ENCODE results near the gene FRMD4A.

Gene FRMD4A

DNA sequence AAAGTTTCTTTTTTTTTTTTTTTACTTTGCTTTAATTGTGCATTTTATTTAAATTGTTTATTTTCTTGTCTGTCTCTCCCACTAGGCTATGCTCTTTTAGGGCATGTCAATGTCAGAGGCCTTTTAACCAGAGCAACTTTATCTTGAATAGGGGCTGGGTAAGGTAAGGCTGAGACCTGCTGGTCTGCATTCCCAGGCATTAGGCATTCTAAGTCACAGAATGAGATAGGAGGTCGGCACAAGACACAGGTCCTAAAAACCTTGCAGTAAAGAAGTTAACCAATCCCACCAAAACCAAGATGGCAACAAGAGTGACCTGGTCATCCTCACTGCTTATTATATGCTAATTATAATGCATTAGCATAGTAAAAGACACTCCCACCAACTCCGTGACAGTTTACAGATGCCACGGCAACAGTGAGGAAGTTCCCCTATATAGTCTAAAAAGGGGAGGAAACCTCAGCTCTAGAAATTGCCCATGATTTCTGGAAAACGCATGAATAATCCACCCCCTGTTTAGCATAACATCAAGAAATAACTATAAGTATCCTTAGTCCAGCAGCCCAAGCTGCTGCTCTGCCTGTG lies 47.0 kb upstream of the FRMD4A start:
- Histone ChIP-seq H3K9me3 (ENCODE audit: insufficient read depth, low read length) (no peaks in the 10 kb centered on the region), H3K4me3 (ENCODE audit: insufficient read depth, low read length, poor library complexity, severe bottlenecking) (no peak overlapping the region), H3K9ac (ENCODE audit: low read length) (no peak overlapping the region), H3K27me3 (ENCODE audit: low read length) (no peaks in the 10 kb centered on the region; the same call in 1 of the 2 replicates), H4K20me1 (ENCODE audit: low read depth, low read length) (no peaks in the 10 kb centered on the region), H3K27ac (ENCODE audit: low read depth, low read length) (no peak overlapping the region), H3F3A (ENCODE audit: insufficient read depth) (no peaks in the 10 kb centered on the region), H3K36me3 (ENCODE audit: low read length) (no peaks in the 10 kb centered on the region), H3K79me2 (ENCODE audit: insufficient read depth, low read length) (no peaks in the 10 kb centered on the region), H3K4me2 (ENCODE audit: low read depth, low read length, poor library complexity, severe bottlenecking) (no peak overlapping the region), H3K9me2 (replicated peaks; ENCODE audit: insufficient read depth, low read length) (no peaks in the 10 kb centered on the region), H2AFZ (ENCODE audit: low read depth, low read length, severe bottlenecking) (no peak overlapping the region)
- TF ChIP-seq, protein P1, sequence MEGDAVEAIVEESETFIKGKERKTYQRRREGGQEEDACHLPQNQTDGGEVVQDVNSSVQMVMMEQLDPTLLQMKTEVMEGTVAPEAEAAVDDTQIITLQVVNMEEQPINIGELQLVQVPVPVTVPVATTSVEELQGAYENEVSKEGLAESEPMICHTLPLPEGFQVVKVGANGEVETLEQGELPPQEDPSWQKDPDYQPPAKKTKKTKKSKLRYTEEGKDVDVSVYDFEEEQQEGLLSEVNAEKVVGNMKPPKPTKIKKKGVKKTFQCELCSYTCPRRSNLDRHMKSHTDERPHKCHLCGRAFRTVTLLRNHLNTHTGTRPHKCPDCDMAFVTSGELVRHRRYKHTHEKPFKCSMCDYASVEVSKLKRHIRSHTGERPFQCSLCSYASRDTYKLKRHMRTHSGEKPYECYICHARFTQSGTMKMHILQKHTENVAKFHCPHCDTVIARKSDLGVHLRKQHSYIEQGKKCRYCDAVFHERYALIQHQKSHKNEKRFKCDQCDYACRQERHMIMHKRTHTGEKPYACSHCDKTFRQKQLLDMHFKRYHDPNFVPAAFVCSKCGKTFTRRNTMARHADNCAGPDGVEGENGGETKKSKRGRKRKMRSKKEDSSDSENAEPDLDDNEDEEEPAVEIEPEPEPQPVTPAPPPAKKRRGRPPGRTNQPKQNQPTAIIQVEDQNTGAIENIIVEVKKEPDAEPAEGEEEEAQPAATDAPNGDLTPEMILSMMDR (IDR thresholded peaks at IDR 0.05; ENCODE audit: insufficient read depth, low read length, poor library complexity, severe bottlenecking): no peak
- no peak for TF ChIP-seq EZH2phosphoT487 (conservative IDR thresholded peaks at IDR 0.05; ENCODE audit: low read length)

DNA sequence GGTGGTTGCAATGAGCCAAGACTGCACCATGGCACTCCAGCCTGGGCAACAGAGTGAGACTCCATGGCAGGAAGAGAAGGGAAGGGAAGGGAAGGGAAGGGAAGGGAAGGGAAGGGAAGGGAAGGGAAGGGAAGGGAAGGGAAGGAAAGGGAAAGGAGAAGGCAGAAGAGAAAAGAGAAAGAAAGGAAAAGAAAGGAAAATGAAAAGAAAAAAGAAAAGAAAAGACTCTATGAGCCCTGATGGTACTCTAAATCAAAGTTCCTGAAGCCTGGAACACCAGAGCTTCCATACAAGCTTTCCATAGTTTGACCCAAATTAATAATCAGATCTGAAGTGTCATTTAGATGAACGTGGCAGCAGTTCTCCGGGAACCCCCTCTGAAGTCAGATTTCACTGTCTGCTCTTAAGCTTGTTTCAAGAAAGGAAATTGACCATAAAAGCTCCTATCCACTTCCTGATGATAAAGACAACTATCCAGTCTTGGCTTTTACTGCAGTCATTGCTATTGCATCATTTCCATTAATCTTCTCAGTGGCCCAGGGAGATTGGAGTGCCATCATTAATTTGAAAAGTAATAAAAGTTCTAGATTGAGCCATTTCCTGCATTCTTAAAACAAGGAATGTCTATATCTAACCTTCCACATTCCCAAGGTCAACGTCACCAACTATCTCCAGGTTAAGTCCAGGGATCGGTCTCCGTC lies 44.2 kb upstream of the FRMD4A start:
- H3K36me3 ChIP-seq (ENCODE audit: low read length): no peaks in the 10 kb centered on the region
- TF ChIP-seq, protein P1 (IDR thresholded peaks at IDR 0.05; ENCODE audit: insufficient read depth, low read length, poor library complexity, severe bottlenecking): no peak
- TF ChIP-seq EZH2phosphoT487 (conservative IDR thresholded peaks at IDR 0.05; ENCODE audit: low read length): no peak
- no peak overlapping the region for H3K27ac ChIP-seq (ENCODE audit: low read depth, low read length)
- no peaks in the 10 kb centered on the region for H3F3A ChIP-seq (ENCODE audit: insufficient read depth)
- no peak overlapping the region for H2AFZ ChIP-seq (ENCODE audit: low read depth, low read length, severe bottlenecking)
- H3K9me2 ChIP-seq (replicated peaks; ENCODE audit: insufficient read depth, low read length): no peaks in the 10 kb centered on the region
- no peaks in the 10 kb centered on the region for H3K9me3 ChIP-seq (ENCODE audit: insufficient read depth, low read length)
- no peak overlapping the region for H3K4me2 ChIP-seq (ENCODE audit: low read depth, low read length, poor library complexity, severe bottlenecking)
- no peaks in the 10 kb centered on the region for H3K79me2 ChIP-seq (ENCODE audit: insufficient read depth, low read length)
- H3K4me3 ChIP-seq (ENCODE audit: insufficient read depth, low read length, poor library complexity, severe bottlenecking): no peak overlapping the region
- H3K9ac ChIP-seq (ENCODE audit: low read length): no peak overlapping the region
- H4K20me1 ChIP-seq (ENCODE audit: low read depth, low read length): no peaks in the 10 kb centered on the region
- no peaks in the 10 kb centered on the region; the same call in 1 of the 2 replicates for H3K27me3 ChIP-seq (ENCODE audit: low read length)

DNA sequence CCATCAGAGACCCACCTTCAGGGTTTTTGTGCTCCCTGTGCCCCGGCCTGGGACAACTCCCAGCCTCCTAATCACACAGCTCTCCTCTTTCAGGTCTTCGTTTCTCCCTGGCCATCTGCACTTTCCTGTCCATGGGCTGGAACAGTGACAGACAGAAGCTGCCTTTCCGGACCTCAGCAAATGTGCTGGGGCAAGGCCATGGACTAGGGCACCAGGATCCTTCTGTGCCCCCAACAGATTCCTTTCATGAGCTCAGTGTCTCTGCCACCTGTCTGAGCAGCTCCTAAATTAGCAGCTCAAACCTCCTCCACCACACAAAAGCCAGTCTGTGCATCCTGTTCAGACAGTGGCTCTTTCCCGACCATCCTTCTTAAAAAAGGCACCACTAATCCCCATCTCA lies 41.9 kb upstream of the FRMD4A start:
- Histone ChIP-seq H3K79me2 (ENCODE audit: insufficient read depth, low read length) (no peaks in the 10 kb centered on the region), H3K4me3 (ENCODE audit: insufficient read depth, low read length, poor library complexity, severe bottlenecking) (no peak overlapping the region), H3K4me2 (ENCODE audit: low read depth, low read length, poor library complexity, severe bottlenecking) (no peak overlapping the region), H2AFZ (ENCODE audit: low read depth, low read length, severe bottlenecking) (no peak overlapping the region), H3K9me2 (replicated peaks; ENCODE audit: insufficient read depth, low read length) (no peaks in the 10 kb centered on the region), H4K20me1 (ENCODE audit: low read depth, low read length) (no peaks in the 10 kb centered on the region), H3K36me3 (ENCODE audit: low read length) (no peaks in the 10 kb centered on the region), H3K27me3 (ENCODE audit: low read length) (no peaks in the 10 kb centered on the region; the same call in 1 of the 2 replicates), H3K27ac (ENCODE audit: low read depth, low read length) (no peak overlapping the region), H3K9ac (ENCODE audit: low read length) (no peak overlapping the region), H3K9me3 (ENCODE audit: insufficient read depth, low read length) (no peaks in the 10 kb centered on the region), H3F3A (ENCODE audit: insufficient read depth) (no peaks in the 10 kb centered on the region)
- TF ChIP-seq, protein P1 (IDR thresholded peaks at IDR 0.05; ENCODE audit: insufficient read depth, low read length, poor library complexity, severe bottlenecking): no peak
- no peak for TF ChIP-seq EZH2phosphoT487 (conservative IDR thresholded peaks at IDR 0.05; ENCODE audit: low read length)

Measured in SU-DHL-6 (cell line).